ENCODE measurements around the gene LCE1F. TPM values are rescaled to one million over a fixed set of nuclear protein-coding genes. Genes with fewer than 3 reads are reported as not detected.

LCE1F gene
- total RNA-seq = not detected
- not detected for polyA plus RNA-seq (ENCODE audit: insufficient read depth in 1 of 8, insufficient read length in 8 of 8, low replicate concordance in 1 of 8)
- long read RNA-seq, donor 1 = 0 reads
- long read RNA-seq, donor 2 = 0 reads
- long read RNA-seq, donor 3 = 0 reads
- long read RNA-seq, donor 4 = 0 reads
- long read RNA-seq, donor 5 = 0 reads
- long read RNA-seq, donor 6 = 0 reads
- long read RNA-seq, donor 7 = 0 reads
- long read RNA-seq, donor 8 = 0 reads
- long read RNA-seq, donor 9 = 0 reads
- long read RNA-seq, donor 10 = 0 reads
- long read RNA-seq, donor 11 = 0 reads

GRCh38 chr1:152774875-152775274, at the start of gene LCE1F:
LCE1F (plus strand) TSS chr1:152775140; CDS start chr1:152776372, 1,232 bp downstream.
- WGBS (ENCODE audit: insufficient coverage) = 83% methylated on average over 4 of the region's 6 CpGs
- Histone ChIP-seq H3K27ac (ENCODE audit: low read length) (no peak within 1 kb of the TSS), H3K4me3 (ENCODE audit: low read length) (no peak within 1 kb of the TSS), H3K9me3 (replicated peaks; ENCODE audit: control insufficient read depth, low read depth, low read length) (peaks cover 10% of the 10 kb centered on the region), H3K36me3 (ENCODE audit: control insufficient read depth, insufficient read depth, low read length) (no peaks in the 10 kb centered on the region), H3K27me3 (ENCODE audit: control insufficient read depth, insufficient read depth, low read length) (no peaks in the 10 kb centered on the region), H3K4me1 (ENCODE audit: control insufficient read depth, insufficient read depth, low read length) (no peaks in the 10 kb centered on the region)
- DNase-seq = no peak

DNA sequence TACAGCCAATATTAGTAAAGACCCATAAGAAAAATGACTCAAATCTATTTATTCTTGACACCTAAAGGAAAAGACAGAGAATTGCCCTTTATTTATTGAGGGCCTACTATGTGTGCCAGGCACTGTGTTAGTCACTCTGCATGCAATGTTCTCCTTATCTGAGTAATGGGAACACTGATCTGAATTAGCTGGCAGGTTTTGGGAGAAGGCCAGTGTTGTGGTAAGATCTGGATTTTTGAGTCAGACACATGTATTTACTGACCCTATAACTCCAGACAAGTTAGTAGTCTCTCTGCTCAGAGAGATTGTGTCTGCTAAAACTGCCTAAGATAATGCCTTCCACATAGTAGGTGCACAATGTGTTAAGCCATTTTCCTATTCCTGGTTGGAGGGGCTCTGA, 49.7 kb upstream of the LCE1F start:
- no peak for DNase-seq
- H3K36me3 ChIP-seq (ENCODE audit: control insufficient read depth, insufficient read depth, low read length) = no peaks in the 10 kb centered on the region
- no peak overlapping the region for H3K27ac ChIP-seq (ENCODE audit: low read length)
- no peaks in the 10 kb centered on the region for H3K9me3 ChIP-seq (replicated peaks; ENCODE audit: control insufficient read depth, low read depth, low read length)
- H3K4me3 ChIP-seq (ENCODE audit: low read length) = no peak overlapping the region
- no peaks in the 10 kb centered on the region for H3K4me1 ChIP-seq (ENCODE audit: control insufficient read depth, insufficient read depth, low read length)
- H3K27me3 ChIP-seq (ENCODE audit: control insufficient read depth, insufficient read depth, low read length) = no peaks in the 10 kb centered on the region

DNA sequence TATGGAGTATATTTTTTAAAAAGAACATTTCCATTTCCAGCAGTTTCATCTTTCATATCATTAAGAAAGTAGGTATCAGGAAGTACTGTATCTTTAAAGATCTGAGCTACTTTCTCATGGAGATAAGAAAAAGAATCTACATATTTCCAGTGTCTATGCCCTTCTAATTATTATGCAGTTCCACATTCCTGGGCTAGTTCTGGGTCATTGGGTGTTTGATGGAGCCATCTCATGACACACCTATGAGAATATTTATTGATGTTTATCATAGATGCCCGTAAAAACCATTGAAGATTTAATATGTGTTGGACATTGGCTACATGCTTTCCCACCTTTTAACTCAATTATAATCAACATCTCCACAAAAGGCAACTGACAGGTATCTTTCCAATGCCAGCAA, 46.0 kb upstream of the LCE1F start:
- H3K9me3 ChIP-seq (replicated peaks; ENCODE audit: control insufficient read depth, low read depth, low read length) = no peaks in the 10 kb centered on the region
- no peak for DNase-seq
- no peaks in the 10 kb centered on the region for H3K4me1 ChIP-seq (ENCODE audit: control insufficient read depth, insufficient read depth, low read length)
- H3K27ac ChIP-seq (ENCODE audit: low read length) = no peak overlapping the region
- H3K4me3 ChIP-seq (ENCODE audit: low read length) = no peak overlapping the region
- no peaks in the 10 kb centered on the region for H3K36me3 ChIP-seq (ENCODE audit: control insufficient read depth, insufficient read depth, low read length)
- no CpG with 5 or more reads among the region's 1 CpG for WGBS (ENCODE audit: insufficient coverage)
- no peaks in the 10 kb centered on the region for H3K27me3 ChIP-seq (ENCODE audit: control insufficient read depth, insufficient read depth, low read length)

GRCh38 chr1:152735648-152736047, 39.3 kb upstream of the LCE1F start:
- no peaks in the 10 kb centered on the region for H3K9me3 ChIP-seq (replicated peaks; ENCODE audit: control insufficient read depth, low read depth, low read length)
- no peak overlapping the region for H3K27ac ChIP-seq (ENCODE audit: low read length)
- no peaks in the 10 kb centered on the region for H3K27me3 ChIP-seq (ENCODE audit: control insufficient read depth, insufficient read depth, low read length)
- no peak for DNase-seq
- no peaks in the 10 kb centered on the region for H3K4me1 ChIP-seq (ENCODE audit: control insufficient read depth, insufficient read depth, low read length)
- no peaks in the 10 kb centered on the region for H3K36me3 ChIP-seq (ENCODE audit: control insufficient read depth, insufficient read depth, low read length)
- H3K4me3 ChIP-seq (ENCODE audit: low read length) = no peak overlapping the region
- no CpG with 5 or more reads among the region's 1 CpG for WGBS (ENCODE audit: insufficient coverage)

DNA sequence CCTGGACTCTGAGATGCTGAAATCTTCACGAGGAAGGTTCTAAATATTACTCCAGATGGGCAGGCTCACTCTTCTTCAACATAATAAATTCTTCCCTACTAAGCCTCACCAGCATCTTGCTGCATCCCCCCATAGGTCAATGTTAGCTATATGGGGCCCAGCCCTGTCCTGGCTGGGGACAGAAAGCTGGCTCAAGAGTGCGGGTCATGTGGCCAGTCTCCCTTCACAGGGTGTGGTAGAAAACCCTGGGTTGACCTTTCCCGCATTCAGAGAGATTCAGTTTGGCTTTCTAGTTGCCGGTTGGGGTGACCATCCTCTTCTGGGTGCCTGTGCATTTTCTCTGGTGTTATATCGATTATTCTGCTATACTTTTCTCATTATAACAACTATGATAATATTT, 36.9 kb upstream of the LCE1F start:
- Histone ChIP-seq H3K27me3 (ENCODE audit: control insufficient read depth, insufficient read depth, low read length) (no peaks in the 10 kb centered on the region), H3K27ac (ENCODE audit: low read length) (no peak overlapping the region), H3K4me3 (ENCODE audit: low read length) (no peak overlapping the region), H3K4me1 (ENCODE audit: control insufficient read depth, insufficient read depth, low read length) (no peaks in the 10 kb centered on the region), H3K36me3 (ENCODE audit: control insufficient read depth, insufficient read depth, low read length) (no peaks in the 10 kb centered on the region), H3K9me3 (replicated peaks; ENCODE audit: control insufficient read depth, low read depth, low read length) (no peaks in the 10 kb centered on the region)
- no peak for DNase-seq
- 57% methylated on average over 2 of the region's 5 CpGs for WGBS (ENCODE audit: insufficient coverage)

GRCh38 chr1:152739841-152740240, 35.1 kb upstream of the LCE1F start:
- H3K4me3 ChIP-seq (ENCODE audit: low read length) = no peak overlapping the region
- DNase-seq = no peak
- H3K36me3 ChIP-seq (ENCODE audit: control insufficient read depth, insufficient read depth, low read length) = no peaks in the 10 kb centered on the region
- H3K4me1 ChIP-seq (ENCODE audit: control insufficient read depth, insufficient read depth, low read length) = no peaks in the 10 kb centered on the region
- no peaks in the 10 kb centered on the region for H3K9me3 ChIP-seq (replicated peaks; ENCODE audit: control insufficient read depth, low read depth, low read length)
- H3K27me3 ChIP-seq (ENCODE audit: control insufficient read depth, insufficient read depth, low read length) = no peaks in the 10 kb centered on the region
- no peak overlapping the region for H3K27ac ChIP-seq (ENCODE audit: low read length)
- WGBS (ENCODE audit: insufficient coverage) = 63% methylated on average over 1 of the region's 3 CpGs

DNA sequence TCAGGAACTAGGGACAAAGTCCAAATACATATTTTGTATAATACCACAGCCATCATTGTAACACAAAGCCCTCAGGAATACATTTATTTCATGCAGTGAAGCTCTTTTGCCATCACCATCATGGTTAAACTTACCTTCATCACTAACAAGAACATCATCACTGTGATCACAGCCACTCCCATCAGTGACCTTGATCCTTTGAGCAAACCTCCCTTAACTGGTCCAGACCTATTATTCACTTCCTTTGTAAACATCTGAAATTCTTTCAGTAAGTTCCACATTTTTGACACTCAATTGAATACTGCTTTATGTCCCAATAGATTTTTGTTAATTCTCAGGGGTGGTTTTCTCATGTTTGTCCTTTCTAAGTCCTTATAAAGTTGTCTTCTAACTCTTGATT, 33.3 kb upstream of the LCE1F start:
- H3K27me3 ChIP-seq (ENCODE audit: control insufficient read depth, insufficient read depth, low read length) = no peaks in the 10 kb centered on the region
- no peaks in the 10 kb centered on the region for H3K4me1 ChIP-seq (ENCODE audit: control insufficient read depth, insufficient read depth, low read length)
- no peak overlapping the region for H3K4me3 ChIP-seq (ENCODE audit: low read length)
- no peaks in the 10 kb centered on the region for H3K9me3 ChIP-seq (replicated peaks; ENCODE audit: control insufficient read depth, low read depth, low read length)
- H3K27ac ChIP-seq (ENCODE audit: low read length) = no peak overlapping the region
- no peak for DNase-seq
- H3K36me3 ChIP-seq (ENCODE audit: control insufficient read depth, insufficient read depth, low read length) = no peaks in the 10 kb centered on the region

- DNase-seq = no peak
- Histone ChIP-seq H3K9me3 (replicated peaks; ENCODE audit: control insufficient read depth, low read depth, low read length) (no peaks in the 10 kb centered on the region), H3K4me3 (ENCODE audit: low read length) (no peak overlapping the region), H3K4me1 (ENCODE audit: control insufficient read depth, insufficient read depth, low read length) (no peaks in the 10 kb centered on the region), H3K36me3 (ENCODE audit: control insufficient read depth, insufficient read depth, low read length) (no peaks in the 10 kb centered on the region), H3K27ac (ENCODE audit: low read length) (no peak overlapping the region), H3K27me3 (ENCODE audit: control insufficient read depth, insufficient read depth, low read length) (no peaks in the 10 kb centered on the region)
- WGBS (ENCODE audit: insufficient coverage) = 67% methylated on average over 1 of the region's 2 CpGs
Observed at GRCh38 chr1:152743371-152744145, 31.4 kb upstream of the LCE1F start.

DNA sequence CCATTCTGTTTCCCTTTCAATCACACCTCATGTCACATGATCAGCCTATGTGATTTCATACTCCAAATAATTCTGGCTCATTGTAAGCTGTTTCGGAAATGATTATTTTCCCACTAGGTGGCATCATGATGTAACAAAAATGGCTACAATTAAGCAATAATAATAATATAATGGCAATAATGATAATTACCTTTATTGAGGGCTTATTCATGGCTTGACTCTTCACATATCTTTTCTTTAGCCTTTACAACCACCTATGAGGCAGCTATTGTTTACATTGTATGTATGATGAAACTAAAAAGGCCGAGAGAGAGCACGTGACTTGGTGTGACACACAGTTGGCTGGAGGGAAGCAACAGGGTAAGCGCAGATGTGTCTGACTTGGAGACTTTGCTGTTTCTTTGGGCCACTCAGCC, 29.6 kb upstream of the LCE1F start:
- 58% methylated on average over 2 of the region's 4 CpGs for WGBS (ENCODE audit: insufficient coverage)
- H3K9me3 ChIP-seq (replicated peaks; ENCODE audit: control insufficient read depth, low read depth, low read length) = no peaks in the 10 kb centered on the region
- no peak for DNase-seq
- H3K27ac ChIP-seq (ENCODE audit: low read length) = no peak overlapping the region
- H3K27me3 ChIP-seq (ENCODE audit: control insufficient read depth, insufficient read depth, low read length) = no peaks in the 10 kb centered on the region
- H3K4me1 ChIP-seq (ENCODE audit: control insufficient read depth, insufficient read depth, low read length) = no peaks in the 10 kb centered on the region
- H3K4me3 ChIP-seq (ENCODE audit: low read length) = no peak overlapping the region
- no peaks in the 10 kb centered on the region for H3K36me3 ChIP-seq (ENCODE audit: control insufficient read depth, insufficient read depth, low read length)

DNA sequence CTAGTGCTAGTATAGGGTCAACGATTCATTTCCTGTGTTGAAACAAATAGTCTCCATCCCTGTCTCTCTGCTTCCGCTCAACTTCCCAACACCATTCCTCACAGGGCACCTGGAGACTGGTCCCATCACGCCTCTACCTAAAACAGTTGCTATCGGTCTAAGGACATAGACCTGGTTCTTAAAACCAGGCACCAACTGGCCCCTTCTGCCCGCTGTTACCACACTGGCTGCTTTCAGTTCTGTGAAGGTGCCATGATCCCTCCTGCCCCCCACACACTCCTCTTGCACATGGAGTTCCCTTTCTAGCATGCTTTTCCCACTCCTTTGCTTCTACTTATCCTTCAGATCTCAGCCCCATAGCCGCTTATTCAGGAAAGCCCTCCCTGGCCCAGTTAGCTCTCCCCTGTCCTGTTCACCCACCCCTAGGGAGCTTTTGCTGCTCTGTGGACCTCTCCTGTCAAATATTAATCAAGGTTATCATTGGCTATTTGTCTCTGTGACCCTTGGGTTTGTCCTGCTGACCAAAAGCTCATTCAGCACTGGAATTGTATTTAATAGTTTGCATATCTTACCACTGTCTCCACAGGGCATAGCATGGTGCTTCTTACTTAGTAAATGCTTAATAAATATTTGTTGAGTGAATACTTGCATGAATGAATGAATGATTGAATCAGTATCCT, 29.0 kb upstream of the LCE1F start:
- Histone ChIP-seq H3K27me3 (ENCODE audit: control insufficient read depth, insufficient read depth, low read length) (peaks cover 2% of the 10 kb centered on the region), H3K27ac (ENCODE audit: low read length) (no peak overlapping the region), H3K4me1 (ENCODE audit: control insufficient read depth, insufficient read depth, low read length) (no peaks in the 10 kb centered on the region), H3K4me3 (ENCODE audit: low read length) (no peak overlapping the region), H3K36me3 (ENCODE audit: control insufficient read depth, insufficient read depth, low read length) (no peaks in the 10 kb centered on the region), H3K9me3 (replicated peaks; ENCODE audit: control insufficient read depth, low read depth, low read length) (no peaks in the 10 kb centered on the region)
- WGBS (ENCODE audit: insufficient coverage) = 86% methylated on average over 5 of the region's 6 CpGs
- no peak for DNase-seq
